ENCODE data around the gene ITGA5. TPM values are rescaled to one million over a fixed set of nuclear protein-coding genes. Genes with fewer than 3 reads are reported as not detected.

ITGA5 gene
- 31.2 and 36.1 TPM in 2 replicates for total RNA-seq (2014; rRNA removed; shearing (Covaris generic))
- polyA plus RNA-seq (2014; cell fraction: nucleus; rRNA removed) = 21.0 and 25.1 TPM in 2 replicates

DNA sequence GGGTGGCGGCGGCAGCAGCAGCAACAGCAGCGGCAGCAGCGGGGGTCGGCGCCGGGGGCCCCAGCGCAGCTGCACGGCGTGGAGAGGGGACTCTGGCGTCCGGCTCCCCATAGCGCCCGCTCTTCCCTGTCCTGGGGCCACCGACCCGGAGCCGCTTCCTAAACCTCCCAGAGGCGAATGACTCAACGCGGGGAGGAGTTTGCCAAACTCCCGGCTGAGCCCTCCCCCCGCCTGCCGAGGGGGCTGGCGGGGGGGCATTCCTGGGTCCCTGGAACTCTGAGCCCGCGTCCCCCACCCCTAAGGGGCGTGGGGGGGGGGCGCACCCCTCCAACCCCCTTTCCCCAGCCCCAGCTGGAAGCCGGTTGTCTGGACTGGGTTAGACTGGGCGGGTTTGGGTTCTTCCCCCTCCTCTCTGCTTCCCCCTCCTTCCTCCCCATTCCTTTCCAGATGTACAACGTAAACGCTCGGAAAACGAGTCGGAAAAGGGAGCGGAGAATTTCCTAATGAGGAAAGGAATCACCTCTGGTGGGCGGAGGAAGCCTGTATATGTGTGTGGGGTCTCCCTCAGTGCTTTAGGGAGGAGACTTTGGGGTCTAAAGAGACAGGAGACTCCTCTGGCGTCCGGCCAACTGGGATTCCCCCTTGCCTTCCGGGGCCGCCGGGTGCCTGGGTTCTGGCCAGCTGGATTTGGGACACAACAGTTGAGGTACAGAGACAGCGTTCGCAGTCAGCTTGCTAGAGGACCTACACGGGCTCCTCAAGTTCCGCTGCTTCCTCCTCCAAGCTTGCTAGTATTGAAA, at the start of gene ITGA5:
TSS of gene ITGA5 (minus strand) at position 179 of the 800 bp plus-strand sequence. CDS start at position 111, 68 bp downstream.
- peak; percentile 59 for DNase-seq (ENCODE audit: extremely low read depth, low read depth)

GRCh38 chr12:54465857-54466523, 46.9 kb upstream of the ITGA5 start:
- no peak for DNase-seq (ENCODE audit: extremely low read depth, low read depth)

DNA sequence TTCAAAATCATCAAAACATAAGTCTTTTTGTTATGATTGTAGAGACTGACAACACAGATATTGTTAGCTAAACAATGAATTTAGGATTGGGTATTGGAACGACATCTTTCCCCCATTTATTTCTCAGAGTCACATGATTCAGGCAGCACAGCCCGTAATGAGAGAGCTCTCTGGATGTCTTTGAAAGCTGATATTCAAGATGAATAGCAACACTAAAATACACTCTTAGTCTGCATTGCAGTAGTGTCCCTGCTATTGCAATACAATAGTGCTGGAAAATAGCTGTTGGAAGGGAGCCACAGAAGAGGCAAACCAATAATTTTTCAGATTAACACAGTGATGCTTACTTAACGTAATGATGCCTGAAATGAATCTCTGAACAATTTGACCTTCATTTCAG, 44.4 kb upstream of the ITGA5 start:
- DNase-seq (ENCODE audit: extremely low read depth, low read depth) = no peak

DNA sequence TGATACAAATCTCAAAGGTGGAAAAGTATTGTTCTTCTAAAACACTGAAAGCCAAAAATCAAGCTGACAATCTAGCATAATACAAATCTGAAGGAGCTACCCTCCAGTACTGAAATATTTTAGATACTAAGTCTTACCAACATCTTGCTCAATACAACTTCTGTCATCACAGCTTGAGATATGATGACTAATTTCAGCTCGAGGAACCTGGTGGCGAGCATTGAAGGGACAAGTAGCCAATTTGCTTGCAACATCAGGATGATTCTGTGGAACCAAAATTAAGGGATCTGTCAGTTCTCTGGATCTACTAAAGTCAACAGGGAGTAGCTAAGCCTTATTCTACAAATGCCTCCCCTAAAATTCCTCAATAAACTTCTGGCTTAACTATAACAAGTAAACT, 44.0 kb upstream of the ITGA5 start:
- no peak for DNase-seq (ENCODE audit: extremely low read depth, low read depth)

- DNase-seq (ENCODE audit: extremely low read depth, low read depth) = no peak
Observed at GRCh38 chr12:54460317-54460923, 41.4 kb upstream of the ITGA5 start.

DNA sequence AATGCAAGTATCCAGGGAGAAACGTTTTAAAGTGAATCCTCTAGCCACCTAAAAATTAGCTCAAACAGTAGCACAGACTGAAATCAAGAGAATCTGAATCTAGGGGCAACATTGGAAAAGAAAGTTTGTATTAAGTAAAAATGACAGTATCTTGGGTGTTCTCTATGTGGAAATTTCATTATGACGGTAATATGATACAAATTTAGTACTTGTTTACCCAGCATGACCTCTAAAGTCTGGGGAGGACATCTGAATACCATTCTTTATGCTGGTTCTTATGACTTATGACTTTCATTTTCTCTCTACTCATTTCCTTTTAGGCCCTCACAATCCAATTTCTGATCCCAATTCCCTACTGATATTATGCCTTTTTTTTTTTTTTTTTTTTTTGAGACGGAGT, 40.3 kb upstream of the ITGA5 start:
- no peak for DNase-seq (ENCODE audit: extremely low read depth, low read depth)

DNA sequence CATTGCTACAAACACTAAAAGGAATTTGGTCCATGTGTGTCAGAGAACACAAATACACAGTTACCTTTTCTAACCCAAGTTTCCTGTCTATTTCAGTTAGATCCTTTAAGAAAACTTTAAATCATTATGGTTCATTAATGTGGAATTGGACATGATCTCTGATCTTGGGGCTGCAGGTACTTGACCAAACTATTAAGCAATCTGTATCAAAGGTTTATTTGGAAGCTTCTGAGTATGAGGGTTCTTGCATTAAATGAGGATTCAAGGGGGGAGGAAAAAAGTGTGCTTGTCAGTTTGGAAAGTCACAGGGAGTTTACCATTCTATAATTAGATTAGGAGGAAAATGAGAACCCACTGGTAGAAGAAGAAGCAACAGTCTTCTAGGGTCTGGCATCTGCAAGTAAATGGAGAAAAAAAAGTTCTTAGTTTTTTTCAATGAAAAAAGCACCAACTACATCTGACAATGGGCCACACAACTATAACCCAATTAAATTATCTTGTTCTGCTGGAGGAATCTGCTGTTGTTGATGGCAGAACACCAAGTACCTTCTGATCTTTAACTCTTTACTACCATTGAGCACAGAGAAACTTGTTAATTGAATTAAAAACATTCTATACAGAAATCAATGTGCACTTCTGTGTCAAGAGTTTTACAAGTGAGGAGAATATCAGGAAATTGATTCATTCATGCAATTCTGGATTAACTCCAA, 36.8 kb upstream of the ITGA5 start:
- DNase-seq (ENCODE audit: extremely low read depth, low read depth) = no peak

GRCh38 chr12:54452628-54453027, 33.6 kb upstream of the ITGA5 start:
- DNase-seq (ENCODE audit: extremely low read depth, low read depth) = no peak

- no peak for DNase-seq (ENCODE audit: extremely low read depth, low read depth)
Observed at GRCh38 chr12:54448344-54448743, 29.3 kb upstream of the ITGA5 start.

DNA sequence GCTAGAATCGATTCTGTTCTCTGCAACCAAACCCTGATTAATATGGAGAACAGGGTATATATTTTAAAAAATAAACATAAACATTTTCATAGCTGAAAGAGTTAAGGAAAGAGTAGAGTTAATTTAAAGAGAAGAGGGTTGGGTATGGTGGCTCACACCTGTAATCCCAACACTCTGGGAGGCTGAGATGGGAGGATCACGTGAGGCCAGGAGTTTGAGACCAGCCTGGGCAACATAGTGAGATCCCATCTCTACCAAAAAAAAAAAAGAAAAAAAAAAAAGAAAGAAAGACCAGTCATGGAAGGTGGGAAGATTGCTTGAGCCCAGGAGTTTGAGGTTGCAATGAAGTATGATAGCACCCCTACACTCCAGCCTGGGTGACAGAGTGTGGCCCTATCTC, 28.9 kb upstream of the ITGA5 start:
- DNase-seq (ENCODE audit: extremely low read depth, low read depth) = no peak

DNA sequence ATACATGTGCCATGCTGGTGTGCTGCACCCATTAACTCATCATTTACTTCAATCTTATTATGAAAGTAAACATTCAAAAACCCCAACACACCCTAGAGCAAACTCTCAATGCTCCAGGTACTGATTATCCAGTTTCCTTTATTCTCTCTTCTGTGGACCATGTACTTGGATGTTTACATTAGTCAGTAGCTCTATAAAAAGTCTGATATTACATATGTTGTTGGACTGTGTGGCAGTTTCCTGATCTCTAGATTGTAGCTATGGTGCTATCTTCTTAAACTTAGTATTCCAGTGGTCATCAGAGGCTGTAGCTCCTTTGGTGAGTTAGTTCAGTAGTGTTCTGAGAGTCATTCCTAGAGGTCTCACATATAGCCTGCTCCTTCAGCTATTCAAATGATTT, 25.1 kb upstream of the ITGA5 start:
- DNase-seq (ENCODE audit: extremely low read depth, low read depth) = no peak

DNA sequence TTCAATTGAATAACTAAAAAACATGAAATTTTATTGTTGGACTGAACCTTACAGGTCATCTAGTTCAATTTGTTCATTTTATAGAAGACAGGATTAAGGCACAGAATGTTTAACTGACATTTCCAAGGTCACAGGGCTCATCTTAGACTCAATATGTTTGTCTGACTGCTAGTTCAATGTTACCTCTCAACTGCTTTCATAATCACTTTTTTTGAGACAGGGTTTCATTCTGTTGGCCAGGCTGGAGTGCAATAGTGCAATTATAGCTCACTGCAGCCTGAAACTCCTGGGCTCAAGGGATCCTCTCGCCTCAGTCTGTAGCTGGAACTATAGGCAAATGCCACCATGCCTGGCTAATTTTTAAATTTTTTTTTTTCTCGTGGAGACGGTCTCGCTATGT, 24.4 kb upstream of the ITGA5 start:
- DNase-seq (ENCODE audit: extremely low read depth, low read depth) = no peak

DNA sequence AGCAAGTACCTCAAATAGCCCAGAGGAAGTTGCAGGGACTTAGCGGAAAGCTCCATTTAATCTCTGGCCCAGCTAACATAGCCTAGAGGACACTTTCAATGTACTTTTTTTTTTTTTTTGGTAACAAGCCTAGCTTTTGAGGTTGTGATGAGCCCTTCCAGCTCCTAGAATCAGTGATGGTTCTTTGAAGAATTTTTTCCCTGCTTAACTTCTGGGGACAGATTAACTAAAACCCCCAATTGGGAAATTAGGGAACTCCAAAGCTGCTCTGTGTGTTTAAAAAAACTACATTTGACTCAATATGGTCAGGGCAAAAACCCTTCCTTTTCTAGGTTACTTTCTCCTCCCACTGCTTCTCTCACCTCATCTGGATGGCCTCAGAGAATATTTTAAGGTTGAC, 23.9 kb upstream of the ITGA5 start:
- DNase-seq (ENCODE audit: extremely low read depth, low read depth) = no peak

DNA sequence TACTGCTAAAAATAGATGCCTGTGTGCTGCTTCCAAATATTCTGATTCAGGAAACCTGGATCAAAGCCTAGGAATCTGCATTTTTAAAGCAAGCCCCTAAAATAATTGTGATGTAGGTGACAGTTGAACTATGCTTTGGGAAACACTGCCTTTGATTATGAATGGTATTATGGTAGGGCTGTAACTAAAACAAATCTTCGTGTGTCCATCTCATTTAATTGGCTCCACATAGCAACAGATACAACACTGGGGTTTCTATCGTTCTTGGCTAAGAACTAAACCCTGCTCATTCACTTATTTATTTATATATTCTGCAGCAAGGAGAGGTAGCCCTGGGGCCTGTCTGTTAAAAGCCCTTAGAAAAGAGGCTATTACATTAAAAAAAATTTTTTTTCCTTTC, 23.0 kb upstream of the ITGA5 start:
- DNase-seq (ENCODE audit: extremely low read depth, low read depth) = no peak

GRCh38 chr12:54439521-54440255, 20.6 kb upstream of the ITGA5 start:
- peak; percentile 65 for DNase-seq (ENCODE audit: extremely low read depth, low read depth)

DNA sequence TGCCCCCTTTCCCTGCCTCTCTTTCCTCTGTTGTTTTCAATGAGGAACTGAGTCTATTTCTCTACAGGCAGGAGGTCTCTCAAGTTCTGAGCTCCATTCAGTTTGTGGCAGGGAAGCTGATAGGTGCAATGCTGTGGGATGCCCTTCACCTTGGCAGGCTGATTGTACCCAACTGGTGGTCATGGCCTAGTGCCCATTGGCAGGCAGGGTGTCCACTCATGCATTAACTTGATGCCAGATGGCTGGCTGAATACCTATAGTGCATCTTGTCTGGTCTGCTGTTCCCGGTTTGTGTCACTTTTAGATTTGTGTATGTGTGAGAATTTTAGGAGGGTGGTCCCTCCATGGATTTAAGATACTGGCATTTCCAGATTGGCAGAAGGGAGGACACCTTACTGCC, 20.0 kb upstream of the ITGA5 start:
- DNase-seq (ENCODE audit: extremely low read depth, low read depth) = no peak

DNA sequence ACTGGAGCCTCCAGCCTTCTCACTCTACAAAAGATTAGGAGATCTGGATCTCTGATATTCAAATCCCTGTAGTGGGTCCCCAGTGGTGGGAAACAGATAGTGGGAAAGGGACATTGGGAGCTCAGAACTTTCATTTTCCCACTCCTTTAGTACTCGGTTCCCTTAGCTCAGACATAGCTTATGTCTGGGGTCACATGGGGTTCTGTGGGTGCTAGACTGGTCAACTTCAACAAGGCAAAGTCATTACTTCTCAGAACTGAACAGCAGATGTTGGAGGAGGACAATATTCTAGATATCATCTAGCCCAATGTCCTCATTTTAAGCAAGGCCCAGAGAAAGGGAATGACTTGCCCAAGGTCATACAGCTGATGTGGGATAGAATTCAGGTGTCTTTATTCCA, 19.5 kb upstream of the ITGA5 start:
- no peak for DNase-seq (ENCODE audit: extremely low read depth, low read depth)

- DNase-seq (ENCODE audit: extremely low read depth, low read depth) = no peak
Observed at GRCh38 chr12:54437697-54438096, 18.6 kb upstream of the ITGA5 start.

DNA sequence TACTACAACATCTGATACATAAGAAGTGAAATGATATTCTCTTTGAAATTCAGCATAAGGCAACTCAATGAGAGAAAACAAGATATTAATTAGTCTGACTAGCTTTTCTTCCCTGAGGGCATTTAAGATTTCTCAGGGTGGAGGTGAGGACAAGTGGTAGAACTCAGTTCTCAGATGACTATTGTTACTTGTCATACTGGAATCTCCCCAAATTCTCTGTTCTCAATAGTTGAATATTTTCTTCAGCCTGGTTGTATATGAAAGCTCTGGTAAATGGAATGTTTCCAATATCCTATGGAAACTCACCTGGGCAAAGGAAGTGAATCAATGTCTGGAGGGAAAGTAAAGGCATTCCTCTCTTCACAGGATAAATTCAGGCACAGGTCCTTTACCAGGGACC, 18.2 kb upstream of the ITGA5 start:
- no peak for DNase-seq (ENCODE audit: extremely low read depth, low read depth)

DNA sequence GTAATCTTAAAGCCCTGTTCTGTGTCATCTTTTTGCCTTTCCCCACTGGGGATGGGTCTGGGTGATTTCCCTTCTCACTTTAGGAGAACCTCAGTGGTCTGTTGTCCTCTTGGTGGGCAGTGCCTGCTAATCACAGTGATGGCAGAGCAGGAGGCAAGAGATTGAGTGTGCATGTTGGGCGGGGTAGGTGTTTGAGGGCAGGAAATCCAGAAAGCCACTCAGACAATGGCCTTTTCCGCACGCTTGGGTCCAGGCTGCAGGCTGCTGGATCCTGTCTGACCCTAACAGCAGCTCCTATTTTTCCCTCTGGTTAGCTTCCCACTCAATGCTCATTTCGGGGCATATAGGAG, 13.7 kb upstream of the ITGA5 start:
- DNase-seq (ENCODE audit: extremely low read depth, low read depth) = no peak

Measured in NCI-H460 (cell line).